ENCODE results near the gene CABP4. TPM values are rescaled to one million over a fixed set of nuclear protein-coding genes. Genes with fewer than 3 reads are reported as not detected.

The CABP4 gene
- total and polyA plus RNA-seq, 2 donors (not counting 3 experiments of a cell fraction or from before 2014, with no cell fraction given): 2.4 to 5.0 TPM

GRCh38 chr11:67453816-67454732, 1.1 kb upstream of the CABP4 start:
- intact Hi-C loops (cut with micrococcal nuclease): no loop called here
- Histone ChIP-seq H3K9me1 (replicated peaks; ENCODE audit: control insufficient read depth, extremely low read depth, insufficient read depth, low read length) (no peaks in the 10 kb centered on the region), H3K27ac (ENCODE audit: insufficient read depth, low read depth, low read length) (no peak overlapping the region), H3K4me1 (ENCODE audit: control insufficient read depth, extremely low read depth, insufficient read depth, low read length) (peaks cover 7% of the 10 kb centered on the region), H3K36me3 (ENCODE audit: control insufficient read depth in 2 of 2, extremely low read depth in 1 of 2, insufficient read depth in 2 of 2, low read length in 2 of 2) (no peaks in the 10 kb centered on the region), H3K9me3 (replicated peaks; ENCODE audit: control insufficient read depth, insufficient read depth, low read length) (no peaks in the 10 kb centered on the region), H3K27me3 (ENCODE audit: control insufficient read depth in 2 of 2, insufficient read depth in 2 of 2, low read length in 2 of 2) (no peaks in the 10 kb centered on the region), H3K79me2 (ENCODE audit: control insufficient read depth, insufficient read depth, low read length) (no peaks in the 10 kb centered on the region), H3K9ac (replicated peaks; ENCODE audit: extremely low read depth, insufficient read depth, low read length) (no peak overlapping the region), H3K4me3 (replicated peaks in 1 of 3; ENCODE audit: insufficient read depth in 1 of 3, low read depth in 1 of 3, low read length in 3 of 3) (no peak overlapping the region), H2AFZ (ENCODE audit: low read depth, low read length) (no peak overlapping the region), H3K4me2 (ENCODE audit: insufficient read depth, low read length) (no peak overlapping the region), H4K20me1 (replicated peaks; ENCODE audit: control insufficient read depth, extremely low read depth, insufficient read depth, low read length) (no peaks in the 10 kb centered on the region)
- FAIRE-seq (no peak), DNase-seq (ENCODE audit: low read depth, low spot score) (no peak)
- dilution Hi-C loops (cut with MboI; ENCODE audit: extremely low pct_ligation_motif_present, low sequenced_read_pairs): no loop called here
- TF ChIP-seq GATA2 (IDR thresholded peaks at IDR 0.05; ENCODE audit: insufficient read depth, insufficient read length, low read depth, low read length): no peak
- no peak for TF ChIP-seq POLR2AphosphoS5 (IDR thresholded peaks at IDR 0.05; ENCODE audit: insufficient read depth, low read depth, low read length)
- no peak for TF ChIP-seq EZH2 (IDR thresholded peaks at IDR 0.05; ENCODE audit: borderline replicate concordance, low read depth, low read length, severe bottlenecking)
- no peak for TF ChIP-seq MYC (IDR thresholded peaks at IDR 0.05; ENCODE audit: low read depth, low read length)
- no peak for TF ChIP-seq POLR2A (IDR thresholded peaks at IDR 0.05; ENCODE audit: low read depth, low read length)
- TF ChIP-seq, protein P1, sequence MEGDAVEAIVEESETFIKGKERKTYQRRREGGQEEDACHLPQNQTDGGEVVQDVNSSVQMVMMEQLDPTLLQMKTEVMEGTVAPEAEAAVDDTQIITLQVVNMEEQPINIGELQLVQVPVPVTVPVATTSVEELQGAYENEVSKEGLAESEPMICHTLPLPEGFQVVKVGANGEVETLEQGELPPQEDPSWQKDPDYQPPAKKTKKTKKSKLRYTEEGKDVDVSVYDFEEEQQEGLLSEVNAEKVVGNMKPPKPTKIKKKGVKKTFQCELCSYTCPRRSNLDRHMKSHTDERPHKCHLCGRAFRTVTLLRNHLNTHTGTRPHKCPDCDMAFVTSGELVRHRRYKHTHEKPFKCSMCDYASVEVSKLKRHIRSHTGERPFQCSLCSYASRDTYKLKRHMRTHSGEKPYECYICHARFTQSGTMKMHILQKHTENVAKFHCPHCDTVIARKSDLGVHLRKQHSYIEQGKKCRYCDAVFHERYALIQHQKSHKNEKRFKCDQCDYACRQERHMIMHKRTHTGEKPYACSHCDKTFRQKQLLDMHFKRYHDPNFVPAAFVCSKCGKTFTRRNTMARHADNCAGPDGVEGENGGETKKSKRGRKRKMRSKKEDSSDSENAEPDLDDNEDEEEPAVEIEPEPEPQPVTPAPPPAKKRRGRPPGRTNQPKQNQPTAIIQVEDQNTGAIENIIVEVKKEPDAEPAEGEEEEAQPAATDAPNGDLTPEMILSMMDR (IDR thresholded peaks at IDR 0.05; ENCODE audit: extremely low read depth in 1 of 2, insufficient read depth in 1 of 2, low read depth in 1 of 2, low read length in 2 of 2): no peak
- no peak for TF ChIP-seq FOS (IDR thresholded peaks at IDR 0.05; ENCODE audit: borderline replicate concordance, insufficient read depth, low read length)
- no peak for TF ChIP-seq MAX (IDR thresholded peaks at IDR 0.05; ENCODE audit: insufficient read depth, insufficient read length)
- TF ChIP-seq JUN (IDR thresholded peaks at IDR 0.05; ENCODE audit: borderline replicate concordance, insufficient read depth, insufficient read length, low read depth): no peak
- CTCF ChIA-PET: interaction anchor here (1.0 kb wide), 1 partner anchor 22 kb away, joined by 3 read pairs; no protein-coding TSS in a partner anchor
- no TSS peak for BruUV-seq (replicated peaks)
- POLR2A ChIA-PET: no interaction called here
